ENCODE results near the gene PPIE. TPM values are rescaled to one million over a fixed set of nuclear protein-coding genes. Genes with fewer than 3 reads are reported as not detected.

PPIE gene
- total and polyA plus RNA-seq, 2 of the 13 experiments (the other 11 are each of a cell fraction or from before 2014, with no cell fraction given) = 15.3 to 26.3 TPM

DNA sequence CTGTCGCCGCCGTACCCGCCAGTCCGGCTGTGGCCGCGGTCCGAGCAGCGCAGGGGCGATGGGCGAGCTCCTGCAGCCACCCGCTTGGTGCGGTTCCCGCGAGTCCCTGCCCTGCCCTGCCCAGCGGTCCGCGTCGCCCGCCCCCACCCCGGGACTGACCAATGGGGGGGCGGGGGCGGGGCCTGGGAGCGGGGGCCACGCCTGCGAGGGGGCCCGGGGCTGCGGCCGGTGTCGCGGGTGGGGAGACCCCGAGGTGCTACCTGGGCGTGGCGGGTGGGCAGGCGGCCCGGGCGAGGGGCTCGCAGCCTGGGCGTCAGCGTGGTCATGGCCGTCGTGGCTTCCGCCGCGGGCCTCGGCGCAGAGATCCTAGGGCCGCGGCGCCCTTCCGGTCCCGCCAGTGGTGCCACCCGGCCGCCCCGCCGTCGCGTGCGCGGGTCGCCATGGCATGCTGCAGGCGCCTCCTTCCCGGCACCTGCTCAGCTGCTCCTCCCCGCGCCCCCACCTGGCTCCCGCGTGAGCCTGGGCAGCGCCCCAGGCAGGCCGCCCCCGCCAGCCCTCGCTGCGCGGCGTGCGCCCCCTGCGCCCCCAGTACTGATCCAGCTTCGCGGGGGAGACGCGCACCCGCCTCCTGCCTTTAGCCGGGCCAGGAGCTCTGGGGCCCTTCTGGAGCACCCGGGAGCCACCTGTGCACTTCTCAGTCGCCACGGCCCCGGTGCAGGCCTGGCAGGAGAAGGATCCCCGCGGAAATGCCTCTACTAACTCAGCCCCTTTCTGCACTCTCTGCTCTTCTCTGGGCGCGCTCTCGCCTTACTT, 50.3 kb downstream of the PPIE start, which contains the start of gene BMP8B (continued):
- TF ChIP-seq HDAC6 (IDR thresholded peaks at IDR 0.05; ENCODE audit: low read depth, low read length) (no peak), RBFOX2 (IDR thresholded peaks at IDR 0.05; ENCODE audit: low read depth, low read length) (peak; percentile 48; the same call in 1 of the 2 replicates), KLF15 (CRISPR knock-in tag; IDR thresholded peaks at IDR 0.05; ENCODE audit: borderline replicate concordance) (no peak; the same call in 1 of the 2 replicates), ZFAT (CRISPR knock-in tag; conservative IDR thresholded peaks at IDR 0.05) (no peak), ZNF335 (CRISPR knock-in tag; IDR thresholded peaks at IDR 0.05) (no peak), HOXA5 (CRISPR knock-in tag; IDR thresholded peaks at IDR 0.05) (no peak), ZNF790 (CRISPR knock-in tag; IDR thresholded peaks at IDR 0.05; ENCODE audit: borderline replicate concordance) (no peak; the same call in 1 of the 2 replicates), FOXC1 (CRISPR knock-in tag; IDR thresholded peaks at IDR 0.05; ENCODE audit: borderline replicate concordance) (no peak)
- TF ChIP-seq, protein P1, sequence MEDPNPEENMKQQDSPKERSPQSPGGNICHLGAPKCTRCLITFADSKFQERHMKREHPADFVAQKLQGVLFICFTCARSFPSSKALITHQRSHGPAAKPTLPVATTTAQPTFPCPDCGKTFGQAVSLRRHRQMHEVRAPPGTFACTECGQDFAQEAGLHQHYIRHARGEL (CRISPR knock-in tag; IDR thresholded peaks at IDR 0.05) = no peak
- TF ChIP-seq, protein P2, sequence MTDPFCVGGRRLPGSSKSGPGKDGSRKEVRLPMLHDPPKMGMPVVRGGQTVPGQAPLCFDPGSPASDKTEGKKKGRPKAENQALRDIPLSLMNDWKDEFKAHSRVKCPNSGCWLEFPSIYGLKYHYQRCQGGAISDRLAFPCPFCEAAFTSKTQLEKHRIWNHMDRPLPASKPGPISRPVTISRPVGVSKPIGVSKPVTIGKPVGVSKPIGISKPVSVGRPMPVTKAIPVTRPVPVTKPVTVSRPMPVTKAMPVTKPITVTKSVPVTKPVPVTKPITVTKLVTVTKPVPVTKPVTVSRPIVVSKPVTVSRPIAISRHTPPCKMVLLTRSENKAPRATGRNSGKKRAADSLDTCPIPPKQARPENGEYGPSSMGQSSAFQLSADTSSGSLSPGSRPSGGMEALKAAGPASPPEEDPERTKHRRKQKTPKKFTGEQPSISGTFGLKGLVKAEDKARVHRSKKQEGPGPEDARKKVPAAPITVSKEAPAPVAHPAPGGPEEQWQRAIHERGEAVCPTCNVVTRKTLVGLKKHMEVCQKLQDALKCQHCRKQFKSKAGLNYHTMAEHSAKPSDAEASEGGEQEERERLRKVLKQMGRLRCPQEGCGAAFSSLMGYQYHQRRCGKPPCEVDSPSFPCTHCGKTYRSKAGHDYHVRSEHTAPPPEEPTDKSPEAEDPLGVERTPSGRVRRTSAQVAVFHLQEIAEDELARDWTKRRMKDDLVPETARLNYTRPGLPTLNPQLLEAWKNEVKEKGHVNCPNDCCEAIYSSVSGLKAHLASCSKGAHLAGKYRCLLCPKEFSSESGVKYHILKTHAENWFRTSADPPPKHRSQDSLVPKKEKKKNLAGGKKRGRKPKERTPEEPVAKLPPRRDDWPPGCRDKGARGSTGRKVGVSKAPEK (CRISPR knock-in tag; IDR thresholded peaks at IDR 0.05; ENCODE audit: borderline replicate concordance) = no peak
- TF ChIP-seq, protein P3, sequence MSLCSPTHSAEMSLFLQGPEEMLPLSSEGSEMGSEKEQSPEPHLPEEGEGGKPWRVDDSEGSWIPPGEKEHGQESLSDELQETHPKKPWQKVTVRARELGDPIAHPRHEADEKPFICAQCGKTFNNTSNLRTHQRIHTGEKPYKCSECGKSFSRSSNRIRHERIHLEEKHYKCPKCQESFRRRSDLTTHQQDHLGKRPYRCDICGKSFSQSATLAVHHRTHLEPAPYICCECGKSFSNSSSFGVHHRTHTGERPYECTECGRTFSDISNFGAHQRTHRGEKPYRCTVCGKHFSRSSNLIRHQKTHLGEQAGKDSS (CRISPR knock-in tag; IDR thresholded peaks at IDR 0.05; ENCODE audit: borderline replicate concordance, low read depth) = 0 out of 2 replicates have a peak, but pooled peaks have one; percentile 17
- TF ChIP-seq, protein P4, sequence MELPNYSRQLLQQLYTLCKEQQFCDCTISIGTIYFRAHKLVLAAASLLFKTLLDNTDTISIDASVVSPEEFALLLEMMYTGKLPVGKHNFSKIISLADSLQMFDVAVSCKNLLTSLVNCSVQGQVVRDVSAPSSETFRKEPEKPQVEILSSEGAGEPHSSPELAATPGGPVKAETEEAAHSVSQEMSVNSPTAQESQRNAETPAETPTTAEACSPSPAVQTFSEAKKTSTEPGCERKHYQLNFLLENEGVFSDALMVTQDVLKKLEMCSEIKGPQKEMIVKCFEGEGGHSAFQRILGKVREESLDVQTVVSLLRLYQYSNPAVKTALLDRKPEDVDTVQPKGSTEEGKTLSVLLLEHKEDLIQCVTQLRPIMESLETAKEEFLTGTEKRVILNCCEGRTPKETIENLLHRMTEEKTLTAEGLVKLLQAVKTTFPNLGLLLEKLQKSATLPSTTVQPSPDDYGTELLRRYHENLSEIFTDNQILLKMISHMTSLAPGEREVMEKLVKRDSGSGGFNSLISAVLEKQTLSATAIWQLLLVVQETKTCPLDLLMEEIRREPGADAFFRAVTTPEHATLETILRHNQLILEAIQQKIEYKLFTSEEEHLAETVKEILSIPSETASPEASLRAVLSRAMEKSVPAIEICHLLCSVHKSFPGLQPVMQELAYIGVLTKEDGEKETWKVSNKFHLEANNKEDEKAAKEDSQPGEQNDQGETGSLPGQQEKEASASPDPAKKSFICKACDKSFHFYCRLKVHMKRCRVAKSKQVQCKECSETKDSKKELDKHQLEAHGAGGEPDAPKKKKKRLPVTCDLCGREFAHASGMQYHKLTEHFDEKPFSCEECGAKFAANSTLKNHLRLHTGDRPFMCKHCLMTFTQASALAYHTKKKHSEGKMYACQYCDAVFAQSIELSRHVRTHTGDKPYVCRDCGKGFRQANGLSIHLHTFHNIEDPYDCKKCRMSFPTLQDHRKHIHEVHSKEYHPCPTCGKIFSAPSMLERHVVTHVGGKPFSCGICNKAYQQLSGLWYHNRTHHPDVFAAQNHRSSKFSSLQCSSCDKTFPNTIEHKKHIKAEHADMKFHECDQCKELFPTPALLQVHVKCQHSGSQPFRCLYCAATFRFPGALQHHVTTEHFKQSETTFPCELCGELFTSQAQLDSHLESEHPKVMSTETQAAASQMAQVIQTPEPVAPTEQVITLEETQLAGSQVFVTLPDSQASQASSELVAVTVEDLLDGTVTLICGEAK (IDR thresholded peaks at IDR 0.05) = no peak
- TF ChIP-seq, protein P4 (CRISPR knock-in tag; IDR thresholded peaks at IDR 0.05) = no peak
- TF ChIP-seq, protein P5, sequence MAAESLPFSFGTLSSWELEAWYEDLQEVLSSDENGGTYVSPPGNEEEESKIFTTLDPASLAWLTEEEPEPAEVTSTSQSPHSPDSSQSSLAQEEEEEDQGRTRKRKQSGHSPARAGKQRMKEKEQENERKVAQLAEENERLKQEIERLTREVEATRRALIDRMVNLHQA (CRISPR knock-in tag; IDR thresholded peaks at IDR 0.05) = no peak
